WTC11 (cell line): ENCODE data around the gene CD4. TPM values are rescaled to one million over a fixed set of nuclear protein-coding genes. Genes with fewer than 3 reads are reported as not detected.

Experiments used
- ATF1 ChIP-seq: sonication (generic); formaldehyde crosslinking; IDR thresholded peaks from 2 replicates; pipeline ENCODE4 v1.8.1; 2023; ENCODE audit warnings: mild to moderate bottlenecking, moderate library complexity, missing genetic modification reagents
- CBFB ChIP-seq: sonication (generic); formaldehyde crosslinking; IDR thresholded peaks from 2 replicates; pipeline ENCODE4 v1.8.1; 2022; ENCODE audit warnings: mild to moderate bottlenecking, low read depth, missing genetic modification reagents
- FOXK1 ChIP-seq: sonication (generic); formaldehyde crosslinking; IDR thresholded peaks from 2 replicates; pipeline ENCODE4 v1.8.0; 2022; ENCODE audit warnings: mild to moderate bottlenecking, moderate library complexity, missing genetic modification reagents
- FOXP1 ChIP-seq: sonication (generic); formaldehyde crosslinking; IDR thresholded peaks from 2 replicates; pipeline ENCODE4 v1.8.0; 2022; ENCODE audit warnings: missing genetic modification reagents, mild to moderate bottlenecking, moderate library complexity, borderline replicate concordance
- IRF2 ChIP-seq: sonication (generic); formaldehyde crosslinking; IDR thresholded peaks from 2 replicates; pipeline ENCODE4 v1.8.0; 2022; ENCODE audit warnings: low read depth, missing genetic modification reagents, borderline replicate concordance
- JAZF1 ChIP-seq: fragments of 250-450 bp; sonication (Bioruptor Pico); IDR thresholded peaks from 2 replicates; pipeline ENCODE4 v1.9.0; 2021; ENCODE audit warnings: moderate library complexity, mild to moderate bottlenecking, inconsistent platforms
- JUN ChIP-seq: sonication (generic); formaldehyde crosslinking; IDR thresholded peaks from 2 replicates; pipeline ENCODE4 v1.8.0; 2023; ENCODE audit warnings: mild to moderate bottlenecking, missing genetic modification reagents
- MXD4 ChIP-seq: fragments of 250-450 bp; sonication (Bioruptor Pico); IDR thresholded peaks from 2 replicates; pipeline ENCODE4 v1.8.0; 2021; ENCODE audit warnings: mild to moderate bottlenecking, moderate library complexity, borderline replicate concordance
- NFE2L1 ChIP-seq: sonication (generic); formaldehyde crosslinking; IDR thresholded peaks from 2 replicates; pipeline ENCODE4 v1.8.1; 2023; ENCODE audit warnings: missing genetic modification reagents
- OVOL2 ChIP-seq: fragments of 250-450 bp; sonication (Bioruptor Pico); IDR thresholded peaks from 2 replicates; pipeline ENCODE4 v1.9.0; 2021; ENCODE audit warnings: mild to moderate bottlenecking, borderline replicate concordance
- RELA ChIP-seq: sonication (generic); formaldehyde crosslinking; IDR thresholded peaks from 2 replicates; pipeline ENCODE4 v1.8.1; 2022; ENCODE audit warnings: missing genetic modification reagents, mild to moderate bottlenecking, borderline replicate concordance
- SMAD3 ChIP-seq: sonication (generic); formaldehyde crosslinking; IDR thresholded peaks from 2 replicates; pipeline ENCODE4 v1.8.0; 2022; ENCODE audit warnings: missing genetic modification reagents, mild to moderate bottlenecking, borderline replicate concordance
- TEAD1 ChIP-seq: sonication (generic); formaldehyde crosslinking; IDR thresholded peaks from 2 replicates; pipeline ENCODE4 v1.8.0; 2022; ENCODE audit warnings: mild to moderate bottlenecking, missing genetic modification reagents
- TEAD4 ChIP-seq: sonication (generic); formaldehyde crosslinking; IDR thresholded peaks from 2 replicates; pipeline ENCODE4 v1.8.0; 2022; ENCODE audit warnings: mild to moderate bottlenecking, missing genetic modification reagents
- TP53 ChIP-seq: sonication (generic); formaldehyde crosslinking; IDR thresholded peaks from 2 replicates; pipeline ENCODE4 v1.8.1; 2023; ENCODE audit warnings: mild to moderate bottlenecking, missing genetic modification reagents
- ZNF232 ChIP-seq: sonication (generic); formaldehyde crosslinking; IDR thresholded peaks from 2 replicates; pipeline ENCODE4 v1.8.0; 2022; ENCODE audit warnings: mild to moderate bottlenecking, missing genetic modification reagents
- ZNF317 ChIP-seq: sonication (generic); formaldehyde crosslinking; IDR thresholded peaks from 2 replicates; pipeline ENCODE4 v1.8.1; 2023; ENCODE audit warnings: low read depth, mild to moderate bottlenecking, moderate library complexity, missing genetic modification reagents, borderline replicate concordance
- ZNF396 ChIP-seq: fragments of 250-450 bp; sonication (Bioruptor Pico); IDR thresholded peaks from 2 replicates; pipeline ENCODE4 v1.8.0; 2021; ENCODE audit warnings: mild to moderate bottlenecking, moderate library complexity, borderline replicate concordance
- total RNA-seq: library from RNA; stranded (reverse); gene quantifications from 3 replicates; pipeline ENCODE4 v1.2.3, GENCODE V29; 2021
- TF ChIP-seq, protein P1 (sequence below): sonication (generic); formaldehyde crosslinking; IDR thresholded peaks from 2 replicates; pipeline ENCODE4 v1.8.1; 2022; ENCODE audit warnings: missing genetic modification reagents, borderline replicate concordance
- TF ChIP-seq, protein P2 (sequence below): sonication (generic); formaldehyde crosslinking; IDR thresholded peaks from 2 replicates; pipeline ENCODE4 v1.8.1; 2023; ENCODE audit warnings: mild to moderate bottlenecking, missing genetic modification reagents, moderate library complexity
- TF ChIP-seq, protein P3 (sequence below): sonication (generic); formaldehyde crosslinking; IDR thresholded peaks from 2 replicates; pipeline ENCODE4 v1.8.1; 2022; ENCODE audit warnings: low read depth, missing genetic modification reagents, borderline replicate concordance
- TF ChIP-seq, protein P4 (sequence below): sonication (generic); formaldehyde crosslinking; IDR thresholded peaks from 2 replicates; pipeline ENCODE4 v1.8.0; 2023; ENCODE audit warnings: mild to moderate bottlenecking, missing genetic modification reagents
- TF ChIP-seq, protein P5 (sequence below): sonication (generic); formaldehyde crosslinking; IDR thresholded peaks from 2 replicates; pipeline ENCODE4 v1.8.1; 2023; ENCODE audit warnings: mild to moderate bottlenecking, moderate library complexity, missing genetic modification reagents
- TF ChIP-seq, protein P6 (sequence below): sonication (generic); formaldehyde crosslinking; IDR thresholded peaks from 2 replicates; pipeline ENCODE4 v1.8.0; 2022; ENCODE audit warnings: missing genetic modification reagents
- TF ChIP-seq, protein P7 (sequence below): sonication (generic); formaldehyde crosslinking; conservative IDR thresholded peaks from 2 replicates; pipeline ENCODE4 v1.8.1; 2022; ENCODE audit warnings: mild to moderate bottlenecking, missing genetic modification reagents

CD4 gene
- total RNA-seq, 1 experiment from 2014 or later: 2.5 TPM

DNA sequence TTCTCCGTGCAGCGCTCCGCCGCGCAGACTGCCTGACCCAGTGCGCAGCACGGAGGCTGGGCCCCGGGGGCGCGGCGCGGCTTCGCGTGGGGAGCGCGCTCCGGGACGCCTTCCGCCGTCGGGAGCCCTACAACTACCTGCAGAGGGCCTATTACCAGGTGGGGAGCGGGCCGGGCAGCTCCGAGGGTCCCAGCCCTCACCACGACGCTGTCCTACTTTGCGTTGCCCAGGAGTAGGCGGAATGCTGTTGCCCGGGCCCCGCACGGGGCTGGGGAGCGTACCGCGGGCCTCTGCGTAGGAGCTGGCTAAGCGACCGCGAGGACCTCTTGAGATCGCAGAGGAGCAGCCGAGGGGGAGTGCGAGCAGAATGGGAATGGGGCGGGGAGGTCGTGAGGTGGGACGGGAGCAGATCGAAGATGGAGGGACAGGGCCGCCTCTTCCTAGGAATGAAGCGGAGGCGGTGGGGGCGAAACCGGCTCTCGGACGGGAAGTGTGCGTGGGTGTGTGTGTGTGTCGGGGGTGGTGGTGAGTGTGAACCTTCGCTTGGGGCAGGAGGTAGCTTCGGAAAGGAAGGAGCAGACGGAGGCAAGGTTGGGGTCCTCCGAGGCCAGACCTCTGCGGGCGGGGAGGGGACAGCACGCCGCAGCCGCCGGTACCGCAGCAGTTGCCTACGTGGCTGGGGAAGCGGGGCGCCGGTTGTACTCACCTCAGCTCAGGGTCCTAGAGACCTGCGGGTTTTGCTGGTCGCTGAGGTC, 39.6 kb downstream of the CD4 start (continued):
- TF ChIP-seq, protein P1, sequence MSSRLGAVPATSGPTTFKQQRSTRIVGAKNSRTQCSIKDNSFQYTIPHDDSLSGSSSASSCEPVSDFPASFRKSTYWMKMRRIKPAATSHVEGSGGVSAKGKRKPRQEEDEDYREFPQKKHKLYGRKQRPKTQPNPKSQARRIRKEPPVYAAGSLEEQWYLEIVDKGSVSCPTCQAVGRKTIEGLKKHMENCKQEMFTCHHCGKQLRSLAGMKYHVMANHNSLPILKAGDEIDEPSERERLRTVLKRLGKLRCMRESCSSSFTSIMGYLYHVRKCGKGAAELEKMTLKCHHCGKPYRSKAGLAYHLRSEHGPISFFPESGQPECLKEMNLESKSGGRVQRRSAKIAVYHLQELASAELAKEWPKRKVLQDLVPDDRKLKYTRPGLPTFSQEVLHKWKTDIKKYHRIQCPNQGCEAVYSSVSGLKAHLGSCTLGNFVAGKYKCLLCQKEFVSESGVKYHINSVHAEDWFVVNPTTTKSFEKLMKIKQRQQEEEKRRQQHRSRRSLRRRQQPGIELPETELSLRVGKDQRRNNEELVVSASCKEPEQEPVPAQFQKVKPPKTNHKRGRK (CRISPR knock-in tag): 0 out of 2 replicates have a peak, but pooled peaks have one; percentile 23
- TF ChIP-seq IRF2 (CRISPR knock-in tag) (no peak), ZNF232 (CRISPR knock-in tag) (no peak; the same call in 1 of the 2 replicates), MXD4 (no peak), ZNF396 (CRISPR knock-in tag) (no peak), ZNF317 (CRISPR knock-in tag) (no peak), TEAD1 (CRISPR knock-in tag) (no peak), RELA (CRISPR knock-in tag) (no peak), JAZF1 (CRISPR knock-in tag) (no peak), FOXK1 (CRISPR knock-in tag) (no peak; the same call in 1 of the 2 replicates), SMAD3 (no peak), TEAD4 (CRISPR knock-in tag) (no peak), ATF1 (no peak), CBFB (CRISPR knock-in tag) (no peak), NFE2L1 (peak; percentile 84), JUN (CRISPR knock-in tag) (peak; percentile 46; the same call in 1 of the 2 replicates), TP53 (no peak), OVOL2 (CRISPR knock-in tag) (no peak), FOXP1 (CRISPR knock-in tag) (peak; percentile 7; the same call in 1 of the 2 replicates)
- TF ChIP-seq, protein P2, sequence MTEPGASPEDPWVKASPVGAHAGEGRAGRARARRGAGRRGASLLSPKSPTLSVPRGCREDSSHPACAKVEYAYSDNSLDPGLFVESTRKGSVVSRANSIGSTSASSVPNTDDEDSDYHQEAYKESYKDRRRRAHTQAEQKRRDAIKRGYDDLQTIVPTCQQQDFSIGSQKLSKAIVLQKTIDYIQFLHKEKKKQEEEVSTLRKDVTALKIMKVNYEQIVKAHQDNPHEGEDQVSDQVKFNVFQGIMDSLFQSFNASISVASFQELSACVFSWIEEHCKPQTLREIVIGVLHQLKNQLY (CRISPR knock-in tag): no peak
- TF ChIP-seq, protein P3, sequence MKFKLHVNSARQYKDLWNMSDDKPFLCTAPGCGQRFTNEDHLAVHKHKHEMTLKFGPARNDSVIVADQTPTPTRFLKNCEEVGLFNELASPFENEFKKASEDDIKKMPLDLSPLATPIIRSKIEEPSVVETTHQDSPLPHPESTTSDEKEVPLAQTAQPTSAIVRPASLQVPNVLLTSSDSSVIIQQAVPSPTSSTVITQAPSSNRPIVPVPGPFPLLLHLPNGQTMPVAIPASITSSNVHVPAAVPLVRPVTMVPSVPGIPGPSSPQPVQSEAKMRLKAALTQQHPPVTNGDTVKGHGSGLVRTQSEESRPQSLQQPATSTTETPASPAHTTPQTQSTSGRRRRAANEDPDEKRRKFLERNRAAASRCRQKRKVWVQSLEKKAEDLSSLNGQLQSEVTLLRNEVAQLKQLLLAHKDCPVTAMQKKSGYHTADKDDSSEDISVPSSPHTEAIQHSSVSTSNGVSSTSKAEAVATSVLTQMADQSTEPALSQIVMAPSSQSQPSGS (CRISPR knock-in tag): no peak
- TF ChIP-seq, protein P4, sequence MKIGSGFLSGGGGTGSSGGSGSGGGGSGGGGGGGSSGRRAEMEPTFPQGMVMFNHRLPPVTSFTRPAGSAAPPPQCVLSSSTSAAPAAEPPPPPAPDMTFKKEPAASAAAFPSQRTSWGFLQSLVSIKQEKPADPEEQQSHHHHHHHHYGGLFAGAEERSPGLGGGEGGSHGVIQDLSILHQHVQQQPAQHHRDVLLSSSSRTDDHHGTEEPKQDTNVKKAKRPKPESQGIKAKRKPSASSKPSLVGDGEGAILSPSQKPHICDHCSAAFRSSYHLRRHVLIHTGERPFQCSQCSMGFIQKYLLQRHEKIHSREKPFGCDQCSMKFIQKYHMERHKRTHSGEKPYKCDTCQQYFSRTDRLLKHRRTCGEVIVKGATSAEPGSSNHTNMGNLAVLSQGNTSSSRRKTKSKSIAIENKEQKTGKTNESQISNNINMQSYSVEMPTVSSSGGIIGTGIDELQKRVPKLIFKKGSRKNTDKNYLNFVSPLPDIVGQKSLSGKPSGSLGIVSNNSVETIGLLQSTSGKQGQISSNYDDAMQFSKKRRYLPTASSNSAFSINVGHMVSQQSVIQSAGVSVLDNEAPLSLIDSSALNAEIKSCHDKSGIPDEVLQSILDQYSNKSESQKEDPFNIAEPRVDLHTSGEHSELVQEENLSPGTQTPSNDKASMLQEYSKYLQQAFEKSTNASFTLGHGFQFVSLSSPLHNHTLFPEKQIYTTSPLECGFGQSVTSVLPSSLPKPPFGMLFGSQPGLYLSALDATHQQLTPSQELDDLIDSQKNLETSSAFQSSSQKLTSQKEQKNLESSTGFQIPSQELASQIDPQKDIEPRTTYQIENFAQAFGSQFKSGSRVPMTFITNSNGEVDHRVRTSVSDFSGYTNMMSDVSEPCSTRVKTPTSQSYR (CRISPR knock-in tag): no peak
- TF ChIP-seq, protein P5, sequence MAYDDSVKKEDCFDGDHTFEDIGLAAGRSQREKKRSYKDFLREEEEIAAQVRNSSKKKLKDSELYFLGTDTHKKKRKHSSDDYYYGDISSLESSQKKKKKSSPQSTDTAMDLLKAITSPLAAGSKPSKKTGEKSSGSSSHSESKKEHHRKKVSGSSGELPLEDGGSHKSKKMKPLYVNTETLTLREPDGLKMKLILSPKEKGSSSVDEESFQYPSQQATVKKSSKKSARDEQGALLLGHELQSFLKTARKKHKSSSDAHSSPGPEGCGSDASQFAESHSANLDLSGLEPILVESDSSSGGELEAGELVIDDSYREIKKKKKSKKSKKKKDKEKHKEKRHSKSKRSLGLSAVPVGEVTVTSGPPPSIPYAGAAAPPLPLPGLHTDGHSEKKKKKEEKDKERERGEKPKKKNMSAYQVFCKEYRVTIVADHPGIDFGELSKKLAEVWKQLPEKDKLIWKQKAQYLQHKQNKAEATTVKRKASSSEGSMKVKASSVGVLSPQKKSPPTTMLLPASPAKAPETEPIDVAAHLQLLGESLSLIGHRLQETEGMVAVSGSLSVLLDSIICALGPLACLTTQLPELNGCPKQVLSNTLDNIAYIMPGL (CRISPR knock-in tag): peak; percentile 79
- TF ChIP-seq, protein P6, sequence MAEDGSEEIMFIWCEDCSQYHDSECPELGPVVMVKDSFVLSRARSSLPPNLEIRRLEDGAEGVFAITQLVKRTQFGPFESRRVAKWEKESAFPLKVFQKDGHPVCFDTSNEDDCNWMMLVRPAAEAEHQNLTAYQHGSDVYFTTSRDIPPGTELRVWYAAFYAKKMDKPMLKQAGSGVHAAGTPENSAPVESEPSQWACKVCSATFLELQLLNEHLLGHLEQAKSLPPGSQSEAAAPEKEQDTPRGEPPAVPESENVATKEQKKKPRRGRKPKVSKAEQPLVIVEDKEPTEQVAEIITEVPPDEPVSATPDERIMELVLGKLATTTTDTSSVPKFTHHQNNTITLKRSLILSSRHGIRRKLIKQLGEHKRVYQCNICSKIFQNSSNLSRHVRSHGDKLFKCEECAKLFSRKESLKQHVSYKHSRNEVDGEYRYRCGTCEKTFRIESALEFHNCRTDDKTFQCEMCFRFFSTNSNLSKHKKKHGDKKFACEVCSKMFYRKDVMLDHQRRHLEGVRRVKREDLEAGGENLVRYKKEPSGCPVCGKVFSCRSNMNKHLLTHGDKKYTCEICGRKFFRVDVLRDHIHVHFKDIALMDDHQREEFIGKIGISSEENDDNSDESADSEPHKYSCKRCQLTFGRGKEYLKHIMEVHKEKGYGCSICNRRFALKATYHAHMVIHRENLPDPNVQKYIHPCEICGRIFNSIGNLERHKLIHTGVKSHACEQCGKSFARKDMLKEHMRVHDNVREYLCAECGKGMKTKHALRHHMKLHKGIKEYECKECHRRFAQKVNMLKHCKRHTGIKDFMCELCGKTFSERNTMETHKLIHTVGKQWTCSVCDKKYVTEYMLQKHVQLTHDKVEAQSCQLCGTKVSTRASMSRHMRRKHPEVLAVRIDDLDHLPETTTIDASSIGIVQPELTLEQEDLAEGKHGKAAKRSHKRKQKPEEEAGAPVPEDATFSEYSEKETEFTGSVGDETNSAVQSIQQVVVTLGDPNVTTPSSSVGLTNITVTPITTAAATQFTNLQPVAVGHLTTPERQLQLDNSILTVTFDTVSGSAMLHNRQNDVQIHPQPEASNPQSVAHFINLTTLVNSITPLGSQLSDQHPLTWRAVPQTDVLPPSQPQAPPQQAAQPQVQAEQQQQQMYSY (CRISPR knock-in tag): no peak
- TF ChIP-seq, protein P7, sequence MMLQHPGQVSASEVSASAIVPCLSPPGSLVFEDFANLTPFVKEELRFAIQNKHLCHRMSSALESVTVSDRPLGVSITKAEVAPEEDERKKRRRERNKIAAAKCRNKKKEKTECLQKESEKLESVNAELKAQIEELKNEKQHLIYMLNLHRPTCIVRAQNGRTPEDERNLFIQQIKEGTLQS (CRISPR knock-in tag): no peak
